ENCODE results near the gene RHOT2. TPM values are rescaled to one million over a fixed set of nuclear protein-coding genes. Genes with fewer than 3 reads are reported as not detected.

RHOT2 gene
- total RNA-seq, 1 donor from 2014 or later: 163 TPM

- TF ChIP-seq, protein P1, sequence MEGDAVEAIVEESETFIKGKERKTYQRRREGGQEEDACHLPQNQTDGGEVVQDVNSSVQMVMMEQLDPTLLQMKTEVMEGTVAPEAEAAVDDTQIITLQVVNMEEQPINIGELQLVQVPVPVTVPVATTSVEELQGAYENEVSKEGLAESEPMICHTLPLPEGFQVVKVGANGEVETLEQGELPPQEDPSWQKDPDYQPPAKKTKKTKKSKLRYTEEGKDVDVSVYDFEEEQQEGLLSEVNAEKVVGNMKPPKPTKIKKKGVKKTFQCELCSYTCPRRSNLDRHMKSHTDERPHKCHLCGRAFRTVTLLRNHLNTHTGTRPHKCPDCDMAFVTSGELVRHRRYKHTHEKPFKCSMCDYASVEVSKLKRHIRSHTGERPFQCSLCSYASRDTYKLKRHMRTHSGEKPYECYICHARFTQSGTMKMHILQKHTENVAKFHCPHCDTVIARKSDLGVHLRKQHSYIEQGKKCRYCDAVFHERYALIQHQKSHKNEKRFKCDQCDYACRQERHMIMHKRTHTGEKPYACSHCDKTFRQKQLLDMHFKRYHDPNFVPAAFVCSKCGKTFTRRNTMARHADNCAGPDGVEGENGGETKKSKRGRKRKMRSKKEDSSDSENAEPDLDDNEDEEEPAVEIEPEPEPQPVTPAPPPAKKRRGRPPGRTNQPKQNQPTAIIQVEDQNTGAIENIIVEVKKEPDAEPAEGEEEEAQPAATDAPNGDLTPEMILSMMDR (conservative IDR thresholded peaks at IDR 0.05): no peak
- no peak overlapping the region for H3K4me3 Mint-ChIP-seq
- DNase-seq (ENCODE audit: extremely low spot score, unreplicated experiment): no peak
- no peaks in the 10 kb centered on the region for H3K9me3 Mint-ChIP-seq
- H3K4me1 Mint-ChIP-seq (ENCODE audit: unreplicated experiment): no peaks in the 10 kb centered on the region
- H3K27me3 Mint-ChIP-seq: peaks cover 72% of the 10 kb centered on the region
- no peak overlapping the region for H3K27ac Mint-ChIP-seq
- H3K36me3 Mint-ChIP-seq: no peaks in the 10 kb centered on the region
These were observed 33.0 kb downstream of the RHOT2 start for GRCh38 chr16:700684-701584.

DNA sequence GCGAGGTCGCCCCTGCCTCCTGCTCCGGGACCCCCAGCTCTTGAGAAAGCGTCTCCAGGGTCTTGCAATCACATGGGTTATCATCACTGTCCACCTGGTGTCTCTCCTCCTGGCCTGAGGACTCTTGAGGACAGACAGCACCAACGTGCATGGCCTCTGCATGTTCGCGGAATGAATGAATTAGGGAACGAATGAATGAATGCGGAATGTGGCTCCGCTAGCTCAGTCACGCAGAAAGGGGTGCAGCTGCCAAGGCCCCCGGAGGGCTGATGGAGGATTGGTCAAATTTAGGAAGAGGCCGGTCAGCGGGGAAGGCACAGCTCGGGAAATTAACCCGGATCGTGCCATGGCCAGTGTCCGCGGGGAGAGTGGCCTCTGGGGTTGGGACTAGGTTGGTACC lies 34.4 kb downstream of the RHOT2 start:
- H3K27ac Mint-ChIP-seq: no peak overlapping the region
- H3K9me3 Mint-ChIP-seq: no peaks in the 10 kb centered on the region
- no peak for DNase-seq (ENCODE audit: extremely low spot score, unreplicated experiment)
- H3K36me3 Mint-ChIP-seq: no peaks in the 10 kb centered on the region
- no peak overlapping the region for H3K4me3 Mint-ChIP-seq
- H3K4me1 Mint-ChIP-seq (ENCODE audit: unreplicated experiment): no peaks in the 10 kb centered on the region
- H3K27me3 Mint-ChIP-seq: peaks cover 72% of the 10 kb centered on the region
- TF ChIP-seq, protein P1 (conservative IDR thresholded peaks at IDR 0.05): no peak

GRCh38 chr16:703406-703805 lies 35.5 kb downstream of the RHOT2 start:
- Mint-ChIP-seq H3K27ac (no peak overlapping the region), H3K4me1 (ENCODE audit: unreplicated experiment) (no peaks in the 10 kb centered on the region), H3K36me3 (no peaks in the 10 kb centered on the region), H3K4me3 (no peak overlapping the region), H3K9me3 (no peaks in the 10 kb centered on the region), H3K27me3 (peaks cover 73% of the 10 kb centered on the region)
- TF ChIP-seq, protein P1 (conservative IDR thresholded peaks at IDR 0.05): no peak
- no peak for DNase-seq (ENCODE audit: extremely low spot score, unreplicated experiment)

- no peaks in the 10 kb centered on the region for H3K36me3 Mint-ChIP-seq
- DNase-seq (ENCODE audit: extremely low spot score, unreplicated experiment): no peak
- H3K27ac Mint-ChIP-seq: no peak overlapping the region
- H3K27me3 Mint-ChIP-seq: peaks cover 74% of the 10 kb centered on the region
- no peaks in the 10 kb centered on the region for H3K4me1 Mint-ChIP-seq (ENCODE audit: unreplicated experiment)
- no peak overlapping the region for H3K4me3 Mint-ChIP-seq
- TF ChIP-seq, protein P1 (conservative IDR thresholded peaks at IDR 0.05): no peak
- H3K9me3 Mint-ChIP-seq: no peaks in the 10 kb centered on the region
These were observed 36.1 kb downstream of the RHOT2 start for GRCh38 chr16:704047-704446.

- Mint-ChIP-seq H3K27ac (no peak overlapping the region), H3K27me3 (peaks cover 74% of the 10 kb centered on the region), H3K4me3 (peak overlapping the region; percentile 62), H3K36me3 (no peaks in the 10 kb centered on the region), H3K4me1 (ENCODE audit: unreplicated experiment) (no peaks in the 10 kb centered on the region), H3K9me3 (no peaks in the 10 kb centered on the region)
- TF ChIP-seq, protein P1 (conservative IDR thresholded peaks at IDR 0.05): no peak
- no peak for DNase-seq (ENCODE audit: extremely low spot score, unreplicated experiment)
These were observed 36.8 kb downstream of the RHOT2 start for GRCh38 chr16:704552-705380.
